HL-60 (cell line): ENCODE data around the gene MYOZ1.

Experiments
- CTCF ChIP-seq: IDR thresholded peaks from one replicate; pipeline ENCODE4 v1.5.1; 2011; ENCODE audit warnings: low read length, control low read depth, inconsistent platforms; ENCODE audit not compliant: insufficient read depth
- POLR2AphosphoS5 ChIP-seq: IDR thresholded peaks from 2 replicates; pipeline ENCODE4 v1.6.1; 2012; ENCODE audit warnings: low read depth
- REST ChIP-seq: IDR thresholded peaks from 2 replicates; pipeline ENCODE4 v1.6.1; 2012; ENCODE audit warnings: low read depth; ENCODE audit not compliant: insufficient replicate concordance
- SPI1 ChIP-seq: IDR thresholded peaks from 2 replicates; pipeline ENCODE4 v1.6.1; 2012; ENCODE audit warnings: low read depth, mild to moderate bottlenecking, borderline replicate concordance

- no peak for TF ChIP-seq CTCF
- TF ChIP-seq SPI1, result no peak
- TF ChIP-seq POLR2AphosphoS5, result no peak
- no peak for TF ChIP-seq REST
These were observed 14.1 kb upstream of the MYOZ1 start for GRCh38 chr10:73655257-73655989.
